Left renal pelvis (tissue), 4 donors: ENCODE results near the gene TBL1X. TPM values are rescaled to one million over a fixed set of nuclear protein-coding genes. Genes with fewer than 3 reads are reported as not detected.

Experiments used
- DNase-seq, 4 donors: peaks; one replicate each; pipeline ENCODE4 v3.0.0-alpha.2; 2013; ENCODE audit warnings: low read depth in 4 of 4, low spot score in 3 of 4
- polyA plus RNA-seq, 4 donors: library from polyadenylated mRNA; unstranded; fragments of 120-200 nt; gene quantifications; one replicate each; pipeline ENCODE4 v1.2.1, GENCODE V29; 2013; ENCODE audit not compliant: insufficient read length in 4 of 4

The TBL1X gene
- polyA plus RNA-seq, 4 donors: 23.2 to 27.4 (median 25.9) TPM

DNA sequence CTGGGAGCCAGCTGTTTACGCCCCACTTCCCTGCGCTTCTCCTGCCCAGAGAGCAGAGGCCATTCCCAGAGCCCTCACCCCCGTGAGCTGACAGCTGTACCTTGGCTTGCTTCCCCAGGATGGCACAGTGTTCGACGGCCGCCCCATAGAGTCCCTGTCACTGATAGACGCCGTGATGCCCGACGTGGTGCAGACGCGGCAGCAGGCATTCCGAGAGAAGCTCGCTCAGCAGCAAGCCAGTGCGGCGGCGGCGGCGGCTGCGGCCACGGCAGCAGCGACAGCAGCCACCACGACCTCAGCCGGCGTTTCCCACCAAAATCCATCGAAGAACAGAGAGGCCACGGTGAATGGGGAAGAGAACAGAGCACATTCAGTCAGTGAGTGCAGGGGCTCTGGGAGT lies 223.0 kb downstream of the TBL1X start:
- no peak for DNase-seq

DNA sequence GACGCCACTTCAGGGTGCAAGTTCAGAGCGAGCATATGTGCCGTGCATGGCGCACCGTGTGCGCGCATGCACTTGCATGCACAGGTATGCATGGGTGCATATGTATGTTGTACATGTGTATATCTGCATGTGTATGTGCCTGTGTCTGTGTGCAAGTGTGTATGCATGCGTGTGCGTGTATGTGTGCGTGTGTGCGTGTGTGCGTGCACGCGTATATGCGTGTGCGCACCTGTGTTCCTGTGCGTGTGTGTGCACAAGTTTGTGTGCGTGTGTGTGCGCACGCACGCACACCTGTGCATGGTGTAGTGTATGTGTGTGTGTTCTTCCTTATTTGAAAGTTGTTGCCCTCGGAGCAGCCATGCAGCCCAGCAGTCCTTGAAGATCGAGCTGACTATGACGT lies 224.0 kb downstream of the TBL1X start:
- no peak for DNase-seq

DNA sequence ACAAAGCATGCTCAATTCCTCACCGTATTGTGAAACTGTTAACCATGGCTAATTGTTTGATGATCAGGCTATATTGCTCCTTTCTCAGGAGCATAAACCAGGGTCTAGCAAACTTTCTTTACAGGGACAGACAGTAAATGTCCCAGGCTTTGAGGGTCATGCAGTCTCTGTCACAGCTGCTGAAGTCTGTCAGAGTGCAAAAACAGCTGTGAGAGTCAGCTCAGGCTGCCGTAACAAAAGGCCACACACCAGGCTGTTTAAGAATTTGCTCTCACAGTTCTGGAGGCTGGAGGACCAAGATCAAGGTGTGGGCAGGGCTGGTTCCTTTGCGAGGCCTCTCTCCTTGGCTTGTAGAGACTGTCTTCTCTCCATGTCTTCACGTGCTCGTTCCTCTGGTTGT lies 225.2 kb downstream of the TBL1X start:
- DNase-seq: no peak

GRCh38 chrX:9693307-9694001 lies 228.6 kb downstream of the TBL1X start:
- DNase-seq: no peak

- DNase-seq: no peak
Observed at GRCh38 chrX:9698576-9698975, 233.7 kb downstream of the TBL1X start.

GRCh38 chrX:9700555-9700954 lies 235.7 kb downstream of the TBL1X start:
- no peak for DNase-seq

DNA sequence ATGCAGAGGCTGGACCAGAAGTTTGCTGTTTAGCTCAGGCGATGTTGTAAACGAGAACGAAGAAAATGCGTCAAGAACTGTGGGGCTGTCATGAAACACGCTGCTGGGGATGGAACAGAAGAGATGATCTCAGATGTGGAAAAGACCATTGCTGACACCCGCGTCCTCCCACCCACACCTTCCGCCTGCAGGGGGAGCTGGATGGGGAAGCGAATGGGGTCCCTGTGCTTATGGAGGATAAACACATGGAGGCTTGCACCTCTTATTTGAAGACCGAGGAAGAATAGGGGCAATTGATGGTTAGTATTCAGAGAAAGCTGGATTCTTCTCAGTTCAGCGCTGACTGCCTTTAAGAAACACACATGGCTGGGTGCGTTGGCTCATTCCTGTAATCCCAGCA lies 236.9 kb downstream of the TBL1X start:
- no peak for DNase-seq

DNA sequence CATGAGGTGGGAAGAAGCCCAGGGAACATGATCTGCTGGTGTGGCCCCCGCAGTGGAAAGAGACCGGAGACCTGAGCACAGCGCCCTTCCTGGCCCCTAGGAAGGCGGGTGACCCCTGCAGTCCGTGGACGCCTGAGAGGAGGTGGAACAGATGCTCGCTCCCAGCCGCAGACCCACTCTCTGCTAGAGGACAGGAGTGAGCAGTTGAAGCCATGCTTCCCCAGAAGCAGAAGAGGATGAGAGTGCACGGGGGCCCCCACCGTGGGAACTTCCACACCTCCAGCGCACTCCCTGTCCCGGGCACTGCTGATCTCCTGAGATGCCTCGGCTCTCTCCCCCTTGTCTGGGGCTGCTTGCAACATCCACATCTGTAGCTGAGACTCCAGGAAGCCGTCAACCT lies 238.5 kb downstream of the TBL1X start:
- no peak for DNase-seq

DNA sequence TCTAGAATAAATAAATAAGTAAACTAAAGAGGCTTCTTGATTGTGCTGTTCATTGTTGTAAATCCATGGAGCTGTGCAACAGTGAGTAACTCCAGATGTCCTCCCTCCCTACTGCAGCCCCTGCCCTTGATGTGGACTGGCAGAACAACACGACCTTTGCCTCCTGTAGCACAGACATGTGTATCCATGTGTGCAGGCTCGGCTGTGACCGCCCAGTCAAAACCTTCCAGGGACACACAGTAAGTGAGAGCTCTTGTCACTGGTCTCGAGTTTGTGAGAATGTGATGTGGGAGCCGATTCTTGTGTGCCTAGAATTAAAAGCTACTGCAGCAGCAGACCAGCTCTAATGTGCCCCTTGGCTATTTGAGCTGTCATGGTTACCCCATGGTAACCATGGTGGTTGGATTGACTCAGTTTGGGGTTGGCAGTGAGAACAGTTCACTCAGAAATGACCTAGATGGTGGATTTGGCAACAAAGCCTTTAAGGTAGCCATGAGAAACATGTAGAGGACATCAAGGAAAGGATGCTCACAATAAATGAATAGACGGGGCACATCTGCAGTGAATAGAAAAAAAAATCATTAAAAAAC lies 240.1 kb downstream of the TBL1X start:
- DNase-seq: no peak

- DNase-seq: no peak
Observed at GRCh38 chrX:9706421-9706820, 241.6 kb downstream of the TBL1X start.

DNA sequence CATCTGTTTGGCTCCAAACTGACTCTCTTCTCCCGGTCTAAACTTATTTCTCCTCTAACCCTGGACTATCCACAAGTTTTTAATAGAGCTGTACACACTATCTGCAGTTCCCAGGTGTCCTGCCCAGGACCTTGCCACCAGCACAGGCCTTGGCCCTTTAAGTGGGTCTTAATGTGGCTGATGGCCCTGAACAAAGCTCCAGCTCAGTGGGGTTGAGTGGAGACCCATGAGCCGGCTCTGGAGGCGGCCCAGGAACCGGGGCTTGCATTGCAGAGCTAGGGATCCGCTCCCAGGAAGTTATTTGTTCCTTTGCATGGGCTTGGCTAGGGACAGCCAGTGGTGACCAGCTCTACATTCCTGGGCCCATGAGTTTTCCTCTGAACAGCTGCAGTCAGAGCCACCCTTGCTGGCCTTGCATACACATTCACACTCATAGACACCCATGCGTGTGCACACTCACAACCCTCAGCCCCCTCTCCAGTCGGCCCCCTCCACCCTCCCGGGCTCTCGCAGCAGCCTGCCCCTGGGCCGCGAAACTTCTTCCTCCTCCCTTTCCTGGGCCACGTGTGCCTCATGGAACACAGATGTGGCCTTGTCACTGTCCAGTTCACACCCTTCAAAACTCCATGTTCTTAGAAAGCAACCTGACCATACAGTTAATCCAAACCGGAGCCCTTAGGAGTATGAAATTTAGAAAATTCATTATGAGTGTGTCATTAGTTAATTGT lies 242.6 kb downstream of the TBL1X start:
- DNase-seq: no peak

- DNase-seq: no peak
Observed at GRCh38 chrX:9708086-9708485, 243.2 kb downstream of the TBL1X start.

DNA sequence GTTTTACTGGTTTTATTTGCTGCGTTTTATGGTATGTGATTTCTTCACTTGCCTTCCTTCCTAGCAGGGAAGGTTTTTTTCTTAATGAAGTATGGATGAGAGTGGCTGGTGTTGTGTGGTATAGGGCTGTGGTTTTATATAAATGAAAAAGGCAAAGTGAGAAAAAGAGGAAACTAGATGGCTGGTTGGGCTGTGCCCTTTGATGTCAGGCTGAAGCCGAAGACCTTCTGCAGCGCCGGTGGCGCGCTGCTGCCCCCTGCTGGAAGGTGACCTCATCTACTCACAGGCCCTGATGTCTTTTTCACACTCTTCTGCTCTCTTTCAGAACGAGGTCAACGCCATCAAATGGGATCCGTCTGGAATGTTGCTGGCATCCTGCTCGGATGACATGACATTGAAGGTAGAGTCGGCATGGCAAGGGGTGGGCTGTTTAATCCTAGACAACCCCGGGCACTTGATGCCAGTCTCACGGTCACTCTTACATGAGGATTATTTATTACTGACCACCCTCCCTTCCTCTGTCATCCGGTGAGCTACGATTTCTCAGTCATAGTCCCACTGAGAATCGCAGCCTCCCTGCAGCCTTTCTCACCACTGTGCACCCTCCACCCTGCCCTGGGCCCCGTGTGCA lies 244.2 kb downstream of the TBL1X start:
- DNase-seq: peak; percentile 32 to 48 (median 42)

- no peak for DNase-seq
Observed at GRCh38 chrX:9710332-9710731, 245.5 kb downstream of the TBL1X start.

DNA sequence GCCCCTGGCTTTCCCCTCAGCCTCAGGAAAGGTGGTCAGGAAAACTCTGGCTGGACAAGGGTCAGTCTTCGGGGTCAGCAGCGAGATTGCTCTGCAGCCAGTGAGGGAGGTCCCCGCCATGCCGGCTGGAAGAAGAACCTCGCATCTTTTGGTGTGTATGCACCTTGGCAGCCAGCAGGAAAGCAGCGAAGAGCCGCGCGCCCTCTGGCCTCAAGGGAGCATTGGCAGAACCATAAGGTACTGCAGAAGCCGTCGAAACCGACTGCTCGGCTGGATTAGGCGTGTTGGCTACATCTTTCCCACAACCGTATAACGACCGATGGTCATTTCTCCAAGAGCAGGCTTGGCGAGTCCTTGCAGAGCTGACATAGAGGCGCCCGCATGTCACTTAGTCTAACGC lies 252.5 kb downstream of the TBL1X start:
- DNase-seq: no peak

GRCh38 chrX:9724711-9725110 lies 259.9 kb downstream of the TBL1X start:
- DNase-seq: no peak

GRCh38 chrX:9728261-9728660 lies 263.4 kb downstream of the TBL1X start:
- no peak for DNase-seq

GRCh38 chrX:9729171-9729885 lies 264.5 kb downstream of the TBL1X start:
- DNase-seq: no peak

- no peak for DNase-seq
Observed at GRCh38 chrX:9730078-9730477, 265.2 kb downstream of the TBL1X start.

DNA sequence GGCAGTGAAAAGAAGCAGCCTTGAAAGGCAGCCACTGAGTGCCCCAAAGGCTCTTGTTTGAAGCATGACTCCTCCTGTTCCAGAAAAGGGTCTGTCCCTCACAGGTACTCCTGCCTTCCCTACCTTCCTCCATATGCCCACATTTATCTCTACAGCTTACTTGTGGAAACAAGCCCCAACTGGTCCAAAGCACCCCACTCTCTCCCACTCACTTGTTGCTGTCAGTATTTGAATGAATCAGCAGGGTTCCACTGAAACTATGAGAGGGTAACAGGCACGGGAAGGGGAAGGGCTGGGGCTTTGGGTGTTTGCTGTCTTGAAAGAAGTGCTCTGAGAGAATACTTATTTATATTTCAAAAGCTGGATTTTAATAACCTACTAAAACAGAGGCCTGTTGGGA lies 265.9 kb downstream of the TBL1X start:
- DNase-seq: no peak

DNA sequence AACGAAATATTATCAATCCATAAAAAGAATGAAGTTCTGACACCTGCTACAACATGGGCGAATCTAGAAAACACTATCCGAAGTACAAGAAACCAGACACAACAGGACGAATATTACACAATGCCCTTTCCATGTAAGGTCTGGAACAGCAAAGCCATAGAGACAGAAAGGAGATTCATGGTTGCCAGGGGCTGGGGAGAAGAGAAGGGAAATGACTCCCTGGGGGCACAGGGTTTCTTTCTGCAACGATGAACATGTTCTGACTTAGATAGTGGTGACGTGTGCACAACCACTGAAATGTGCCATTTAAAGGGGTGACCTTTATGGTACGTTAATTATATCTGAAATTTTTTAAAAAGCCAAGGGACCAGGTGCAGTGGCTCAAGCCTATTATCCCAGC lies 272.5 kb downstream of the TBL1X start:
- no peak for DNase-seq
